RPMI8226 (cell line): ENCODE results near the gene SLC25A15.
"Not testable (repeated sequence)": the region's sequence is repeated elsewhere in the genome, so short reads cannot be mapped to it uniquely, and the experiment has no call there.

Experiments
- DNase-seq: peaks from one replicate; pipeline ENCODE4 v3.0.0-alpha.2; 2015

Gene SLC25A15

DNA sequence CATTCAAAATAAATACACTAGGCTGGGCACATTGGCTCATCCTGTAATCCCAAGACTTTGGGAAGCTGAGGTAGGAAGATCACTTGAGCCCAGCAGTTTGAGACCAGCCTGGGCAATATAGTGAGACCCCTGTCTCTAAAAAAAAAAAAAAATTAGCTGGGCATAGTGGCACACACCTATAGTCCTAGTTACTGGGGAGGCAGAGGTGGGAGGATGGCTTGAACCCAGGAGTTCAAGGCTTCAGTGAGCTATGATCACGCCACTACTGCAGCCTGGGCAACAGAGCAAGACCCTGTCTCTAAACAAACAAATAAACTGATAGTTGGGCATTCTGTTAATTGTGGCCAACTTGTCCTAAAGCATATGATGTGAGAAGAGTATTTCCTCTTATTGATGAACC is 6.4 kb upstream of the SLC25A15 start:
- not testable (repeated sequence) for DNase-seq

DNA sequence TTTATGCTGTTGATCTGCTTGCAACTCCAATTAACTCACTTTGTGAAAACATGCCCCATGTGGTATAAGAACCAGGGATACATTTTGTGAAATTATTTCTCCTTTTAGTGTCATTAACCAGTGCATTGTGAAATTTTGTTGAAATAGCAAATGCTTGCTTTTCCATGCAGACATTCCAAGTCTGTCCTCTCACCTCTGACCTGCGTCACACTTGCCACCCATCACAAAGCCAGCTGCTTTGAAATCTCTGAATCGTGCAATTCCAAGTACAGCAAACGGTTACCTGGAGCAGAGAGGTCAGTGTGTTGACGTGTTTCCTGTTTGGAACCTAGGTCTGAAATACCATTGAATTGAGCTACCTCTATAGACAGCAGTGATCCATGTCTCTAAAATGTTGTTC is 4.9 kb upstream of the SLC25A15 start:
- no peak for DNase-seq

DNA sequence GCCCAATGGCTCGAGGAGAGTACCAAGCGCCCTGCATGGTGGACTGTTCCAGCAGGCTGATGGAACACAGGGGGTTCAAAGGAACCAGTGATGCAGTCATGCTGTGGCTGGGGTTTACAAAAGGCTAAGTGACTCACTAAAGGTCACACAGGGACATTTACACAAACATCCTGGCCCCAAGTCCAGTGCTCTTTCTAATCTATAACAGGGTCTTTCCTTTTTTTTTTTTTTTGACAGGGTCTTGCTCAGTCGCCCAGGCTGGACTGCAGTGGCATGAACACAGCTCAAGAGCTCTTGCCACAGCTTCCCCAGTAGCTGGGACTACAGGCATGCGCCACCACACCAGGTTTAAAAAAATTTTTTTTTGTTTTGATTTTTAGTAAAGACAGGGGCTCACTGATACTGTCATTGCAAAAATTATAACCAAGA is 2.8 kb upstream of the SLC25A15 start:
- no peak for DNase-seq

DNA sequence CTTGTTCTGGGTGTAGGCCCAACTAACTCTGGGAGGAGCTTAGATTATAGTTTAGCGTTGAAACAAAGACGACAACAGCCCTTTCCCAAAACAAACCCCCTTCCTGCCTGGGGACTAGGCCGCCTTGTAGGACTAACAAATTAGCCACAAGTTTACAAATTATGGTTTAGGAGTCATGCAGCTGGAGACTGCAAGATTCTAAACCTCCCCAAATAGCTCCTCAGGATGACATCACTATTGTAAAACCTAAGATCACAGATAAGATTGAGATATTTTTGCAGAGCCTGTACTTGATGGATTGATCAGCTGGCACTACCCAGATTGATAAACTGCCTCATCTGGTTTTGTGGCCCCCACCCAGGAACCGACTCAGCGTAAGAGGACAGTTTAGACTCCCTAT is 2.3 kb upstream of the SLC25A15 start:
- no peak for DNase-seq

DNA sequence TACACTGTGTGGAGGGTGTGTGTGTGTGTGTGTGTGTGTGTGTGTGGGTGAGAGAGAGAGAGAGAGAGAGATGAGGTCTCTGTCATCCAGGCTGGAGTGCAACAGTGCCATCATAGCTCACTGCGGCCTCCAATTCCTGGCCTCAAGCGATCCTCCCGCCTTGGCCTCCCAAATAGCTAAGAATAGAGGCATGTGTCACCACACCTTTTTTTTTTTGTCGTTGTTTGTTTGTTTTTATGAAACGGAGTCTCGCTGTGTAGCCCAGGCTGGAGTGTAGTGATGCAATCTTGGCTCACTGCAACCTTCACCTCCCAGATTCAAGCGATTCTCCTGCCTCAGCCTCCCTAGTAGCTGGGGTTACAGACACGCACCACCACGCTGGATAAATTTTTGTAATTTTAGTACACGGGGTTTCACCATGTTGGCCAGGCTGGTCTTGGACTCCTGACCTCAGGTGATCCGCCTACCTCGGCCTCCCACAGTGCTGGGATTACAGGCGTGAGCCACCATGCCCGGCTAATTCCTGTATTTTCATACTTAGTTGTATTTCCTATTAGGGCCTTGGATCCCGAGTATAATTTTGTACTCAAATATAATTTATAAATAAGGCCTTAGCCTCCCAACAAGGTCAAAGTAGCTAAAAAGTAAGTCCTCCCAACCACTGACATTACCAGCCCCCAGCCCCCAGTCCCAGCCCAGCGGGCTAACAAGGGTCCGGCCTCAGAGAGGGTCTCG is 704 bp upstream of the SLC25A15 start:
- DNase-seq, result not testable (repeated sequence)

DNA sequence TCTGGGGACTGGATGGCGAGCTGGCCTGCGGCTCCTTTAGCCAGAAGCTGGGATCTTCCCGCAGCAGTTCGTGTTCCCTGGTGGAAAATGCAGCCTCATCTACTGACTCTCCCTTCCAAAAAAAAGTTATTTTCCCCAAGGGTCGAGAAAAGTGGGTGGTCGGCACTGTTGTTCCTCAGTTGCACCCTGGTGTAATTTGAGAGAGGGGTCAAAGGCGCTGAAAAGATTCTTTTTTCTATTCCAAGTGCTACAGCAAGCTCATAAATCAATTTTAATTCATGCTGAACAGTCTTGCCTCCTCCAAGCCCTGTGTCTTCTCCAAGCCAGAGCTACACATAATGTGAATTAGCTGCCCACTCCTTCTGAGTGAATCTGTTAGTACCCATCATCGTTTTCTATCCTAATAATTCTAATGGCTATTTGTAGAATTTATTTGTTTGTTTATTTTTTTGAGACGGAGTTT is 774 bp downstream of the SLC25A15 start:
- no peak for DNase-seq

DNA sequence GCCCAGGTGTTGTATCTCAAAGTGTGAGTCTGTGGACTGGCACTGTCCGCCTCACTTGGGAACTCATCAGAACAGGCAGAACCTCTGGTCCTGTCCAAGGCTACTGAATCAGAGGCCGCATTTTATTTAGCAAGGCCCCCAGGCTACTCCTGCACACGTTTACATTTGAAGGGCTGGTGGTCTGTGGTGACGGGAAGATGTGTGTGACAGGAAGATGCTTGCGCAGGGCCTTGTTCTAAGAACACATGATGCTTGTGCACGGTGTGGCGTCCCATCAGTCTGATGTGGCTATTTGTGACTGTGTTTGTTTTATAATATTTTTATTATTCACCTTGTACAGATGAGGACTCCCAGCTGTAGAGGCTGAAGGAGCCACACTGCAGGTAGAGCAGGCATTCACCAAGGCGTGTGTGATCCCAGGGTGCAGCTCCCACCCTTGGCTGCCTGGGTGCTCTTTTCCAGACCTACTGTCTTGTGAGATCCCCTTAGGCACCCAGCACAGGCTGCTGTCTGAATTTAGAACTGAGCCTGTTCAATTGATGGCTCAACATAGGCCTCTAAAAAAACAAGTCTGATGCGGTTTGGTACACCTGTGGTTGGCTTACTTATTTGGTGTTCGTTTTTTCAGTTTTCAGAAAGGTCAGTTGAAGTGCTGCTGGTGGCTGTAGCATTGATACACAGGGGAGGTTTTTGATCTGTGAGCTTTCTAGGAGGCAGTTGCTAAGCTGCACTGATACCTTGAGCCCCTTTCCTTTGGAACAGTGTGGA is 3.1 kb downstream of the SLC25A15 start:
- DNase-seq, result no peak

DNA sequence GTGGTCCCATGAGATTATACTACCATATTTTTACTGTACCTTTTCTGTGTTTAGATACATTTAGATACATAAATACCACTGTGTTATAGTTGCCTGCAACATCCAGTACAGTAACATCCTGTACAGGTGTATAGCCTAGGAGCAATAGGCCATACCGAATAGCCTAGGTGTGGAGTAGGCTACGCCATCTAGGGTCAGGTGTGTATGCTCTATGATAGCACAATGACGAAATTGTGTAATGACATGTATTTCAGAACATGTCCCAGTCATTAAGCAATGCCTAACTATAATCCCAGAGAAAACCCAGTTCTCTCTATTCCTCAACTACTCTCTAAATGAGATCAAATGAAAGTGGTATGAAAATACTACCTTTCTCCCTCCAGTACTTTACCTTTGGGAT is 3.9 kb downstream of the SLC25A15 start:
- no peak for DNase-seq

DNA sequence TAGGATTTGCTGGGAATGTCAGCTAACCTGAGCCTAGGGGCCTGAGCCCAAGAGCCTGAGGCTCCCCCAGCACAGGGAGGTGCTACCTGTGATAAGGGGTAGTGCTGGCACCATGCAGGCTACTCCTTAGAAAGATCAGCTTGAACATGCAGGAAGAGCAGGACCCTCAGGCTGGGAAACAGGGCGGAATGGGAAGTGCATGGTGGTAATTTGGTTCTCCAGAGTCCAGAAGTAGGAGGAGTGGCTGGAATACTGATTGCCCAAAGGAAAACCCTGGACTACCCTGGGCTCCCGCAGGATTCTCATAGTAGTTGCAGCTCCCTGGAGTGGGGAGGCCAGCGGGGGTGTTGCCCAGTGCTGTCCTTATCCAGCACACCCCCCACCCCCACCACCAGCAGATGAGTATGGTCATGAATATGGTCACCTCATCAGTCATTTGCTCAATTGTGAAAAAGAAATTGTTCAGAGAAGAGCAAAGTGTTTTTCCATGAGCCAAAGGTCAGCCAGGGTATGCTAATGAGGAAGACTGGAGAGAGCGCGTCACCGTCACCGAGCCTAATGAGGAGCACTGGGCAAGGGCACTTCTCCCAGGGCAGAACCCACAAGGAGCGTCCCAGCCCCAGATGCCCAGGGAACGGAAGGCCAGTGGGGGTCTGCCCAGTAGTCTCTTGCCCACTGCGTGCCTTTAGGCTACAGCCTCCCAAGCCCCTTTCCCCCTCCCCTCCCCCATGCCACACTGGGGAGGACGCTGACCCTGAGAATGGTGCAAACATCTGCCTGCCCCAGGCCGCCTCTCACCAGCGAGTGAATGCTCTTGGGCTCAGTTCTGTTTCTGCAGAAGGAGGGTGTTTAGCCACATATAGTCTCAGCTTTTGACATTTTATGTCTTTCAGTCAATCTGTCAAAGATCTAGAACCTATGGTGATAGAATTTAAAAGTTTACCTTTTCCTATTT is 5.3 kb downstream of the SLC25A15 start:
- no peak for DNase-seq

DNA sequence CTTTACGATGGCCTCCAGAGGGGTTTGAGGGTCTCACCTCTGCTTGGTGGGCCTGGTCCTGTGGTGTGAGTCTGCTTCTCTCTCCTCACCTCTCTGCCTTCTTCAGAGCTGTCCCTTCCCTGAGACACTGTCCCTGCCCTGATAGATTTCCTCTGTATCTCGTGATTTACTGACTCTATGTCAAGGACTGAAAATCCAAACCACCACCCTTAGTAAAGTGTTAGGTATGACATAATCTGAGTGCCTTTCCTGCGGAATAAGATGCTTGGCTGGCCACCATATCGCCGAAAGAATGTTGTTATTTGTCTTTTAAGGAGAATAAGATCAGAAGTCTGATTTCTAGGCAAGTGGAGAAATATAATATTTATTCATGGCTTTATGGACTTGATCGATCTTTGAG is 7.2 kb downstream of the SLC25A15 start:
- no peak for DNase-seq

DNA sequence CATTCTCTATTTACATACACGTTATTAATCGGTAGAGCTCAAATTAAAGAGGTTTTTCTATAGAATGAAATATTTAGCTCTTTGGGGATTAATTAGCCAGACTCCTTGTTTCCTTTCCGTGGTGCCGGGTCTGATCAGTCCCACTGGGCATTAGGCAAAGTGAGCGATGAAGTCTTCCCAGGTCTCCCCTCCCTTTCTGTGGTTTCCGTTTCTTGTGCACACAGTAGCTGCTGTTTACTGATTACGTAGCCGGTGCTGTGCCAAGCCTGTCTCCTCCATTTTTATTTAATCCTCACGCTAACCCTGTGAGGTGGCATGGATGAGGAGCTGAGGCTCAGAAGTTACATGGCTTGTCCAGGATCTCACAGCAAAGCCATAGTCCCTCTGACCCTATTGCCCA is 9.0 kb downstream of the SLC25A15 start:
- DNase-seq, result no peak

DNA sequence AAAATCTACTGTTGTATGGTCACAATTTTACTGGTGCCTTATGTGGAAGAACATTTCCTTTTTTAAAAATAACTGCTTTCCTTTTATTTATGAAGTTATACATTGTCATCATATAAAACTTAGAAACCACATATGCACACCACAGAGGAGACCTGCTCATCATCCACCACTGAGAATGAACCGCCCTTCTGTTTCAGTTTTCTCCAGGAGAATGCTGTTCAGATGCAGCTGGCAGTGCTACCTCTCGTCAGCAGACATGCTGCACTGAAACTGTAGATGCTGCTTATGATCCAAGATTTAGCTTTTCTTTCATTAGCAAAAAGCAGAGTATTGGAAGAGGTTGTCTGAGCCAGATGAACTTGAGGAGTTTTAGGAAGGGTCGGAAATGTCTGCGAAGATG is 10.1 kb downstream of the SLC25A15 start:
- DNase-seq, result no peak

DNA sequence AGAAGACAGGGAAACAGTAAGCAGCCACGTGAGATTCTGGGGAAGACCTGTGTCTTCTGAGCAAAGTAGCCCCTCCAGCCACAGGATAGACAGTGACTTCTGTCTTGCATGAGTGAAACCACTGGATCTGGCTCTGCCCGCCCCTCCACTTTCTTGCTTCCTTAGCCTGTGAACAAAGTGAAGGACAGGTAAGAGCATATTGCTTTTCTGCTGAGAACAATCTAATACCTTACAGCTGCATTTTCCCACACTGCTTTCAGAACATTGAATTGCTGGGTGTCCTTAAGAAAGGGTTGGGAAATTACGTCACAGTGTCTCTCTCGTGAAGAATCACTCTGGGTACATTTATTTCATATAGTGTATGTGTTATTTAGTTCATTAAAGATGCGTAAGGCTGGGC is 11.1 kb downstream of the SLC25A15 start:
- no peak for DNase-seq

DNA sequence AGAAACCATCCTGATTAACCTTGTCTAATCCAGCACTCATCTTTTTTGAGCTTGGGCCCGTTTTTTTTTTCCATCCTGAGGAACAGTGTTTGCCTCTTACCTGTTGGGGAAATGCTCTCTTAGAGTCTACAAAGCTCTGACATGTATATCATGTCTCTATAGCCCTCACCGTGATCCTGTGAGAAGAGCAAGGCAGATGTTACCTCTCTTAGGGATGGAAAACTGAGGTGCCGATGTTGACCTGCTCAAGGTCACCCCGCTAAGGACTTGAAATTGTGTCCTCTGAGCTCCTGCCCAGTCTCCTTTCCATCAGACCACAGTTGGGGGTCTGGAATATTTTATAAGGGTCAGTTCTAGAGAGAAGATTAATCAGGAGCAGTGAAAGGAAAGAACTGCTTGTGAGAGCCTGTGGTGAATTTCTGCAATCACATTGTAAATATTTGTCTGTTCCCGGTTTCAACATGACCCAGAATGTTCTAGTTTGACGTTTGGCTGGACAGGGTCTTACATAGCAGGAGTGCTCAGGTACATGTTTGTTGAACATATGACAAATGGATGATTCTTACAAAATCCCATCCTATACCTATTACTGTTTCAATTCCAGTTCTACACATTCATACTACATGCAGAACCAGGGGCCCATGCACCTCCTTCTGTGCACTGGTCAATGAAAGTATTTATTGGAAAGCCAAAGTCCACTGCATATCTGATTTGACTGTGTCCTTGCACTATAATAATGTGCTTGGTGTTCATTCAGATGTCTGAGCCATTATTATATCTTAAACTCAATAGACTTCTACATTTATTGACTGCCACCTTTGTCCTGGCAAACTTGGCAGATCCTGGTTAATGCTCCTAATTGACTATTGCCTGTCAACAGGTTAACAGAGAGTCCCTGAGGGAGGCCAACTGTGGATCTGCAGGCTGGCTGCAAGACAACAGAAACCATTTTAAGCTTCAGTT is 12.1 kb downstream of the SLC25A15 start:
- no peak for DNase-seq

DNA sequence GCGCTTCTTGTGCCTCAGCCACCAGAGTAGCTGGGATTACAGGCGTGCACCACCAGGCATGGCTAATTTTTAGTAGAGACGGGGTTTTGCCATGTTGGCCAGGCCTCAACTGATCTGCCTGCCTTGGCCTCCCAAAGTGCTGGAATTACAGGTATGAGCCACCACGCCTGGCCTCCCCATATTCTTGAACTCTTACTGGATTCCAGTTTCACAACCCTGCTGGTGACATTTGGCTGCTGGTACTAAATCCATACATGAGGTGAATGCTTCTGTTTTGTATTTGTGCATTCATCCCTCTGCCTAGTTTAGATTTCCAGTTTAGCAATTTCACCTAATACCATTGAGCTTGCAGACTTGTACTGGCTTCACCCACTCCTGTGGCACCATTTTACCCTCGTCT is 13.9 kb downstream of the SLC25A15 start:
- no peak for DNase-seq

DNA sequence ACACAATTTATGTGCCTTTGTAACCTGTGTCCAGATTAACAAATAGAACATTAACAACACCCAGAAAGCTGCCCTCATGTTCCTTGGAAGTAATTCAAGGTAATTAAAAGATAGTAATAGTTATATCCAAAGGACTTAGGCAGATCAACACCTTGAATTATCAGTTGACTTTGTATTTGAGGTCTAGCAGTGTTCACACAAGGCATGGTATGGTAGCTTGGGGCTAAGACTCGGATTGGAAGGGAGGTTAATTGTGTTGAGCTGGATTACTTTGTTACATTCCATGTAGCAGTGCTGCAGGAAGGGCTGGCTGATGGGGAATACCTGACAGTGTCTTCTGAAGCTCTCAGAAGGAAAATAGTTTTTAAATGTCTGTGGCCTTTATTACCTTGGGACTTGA is 16.8 kb downstream of the SLC25A15 start:
- no peak for DNase-seq

DNA sequence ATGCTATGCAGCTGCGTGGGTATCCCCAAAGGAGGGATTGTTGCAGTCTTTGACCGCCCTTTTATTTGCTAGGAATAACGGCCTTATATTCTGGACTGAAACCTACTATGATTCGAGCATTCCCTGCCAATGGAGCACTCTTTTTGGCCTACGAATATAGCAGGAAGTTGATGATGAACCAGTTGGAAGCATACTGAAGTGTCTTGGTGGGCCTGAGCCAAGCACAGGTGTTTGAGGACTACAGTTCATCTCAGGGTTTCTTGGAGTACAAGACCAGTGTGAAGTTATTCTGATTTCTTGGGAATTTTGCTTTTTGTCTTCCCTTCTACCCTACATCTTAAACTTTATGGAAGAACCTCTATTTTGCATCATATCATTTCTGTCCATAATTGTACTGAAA is 20.1 kb downstream of the SLC25A15 start:
- DNase-seq, result no peak

DNA sequence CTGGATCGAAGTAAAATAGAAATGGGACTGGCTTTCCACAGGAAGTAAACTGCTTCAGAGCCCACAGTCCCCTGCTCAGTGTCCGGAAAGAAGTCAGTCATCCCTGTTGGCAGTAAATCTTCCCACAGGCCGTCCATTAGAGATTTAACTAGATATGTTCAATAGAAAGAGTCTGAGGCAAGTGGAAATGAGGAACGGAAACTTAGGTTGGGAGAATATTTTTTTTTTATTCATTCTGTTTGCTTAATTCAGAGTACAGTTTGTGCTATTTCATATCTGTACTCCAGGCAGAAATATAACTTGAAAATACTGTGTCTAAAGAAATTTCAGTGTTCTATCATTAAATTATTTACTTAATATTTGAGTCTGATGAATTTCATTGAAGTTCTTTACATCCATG is 22.7 kb downstream of the SLC25A15 start:
- DNase-seq, result no peak

DNA sequence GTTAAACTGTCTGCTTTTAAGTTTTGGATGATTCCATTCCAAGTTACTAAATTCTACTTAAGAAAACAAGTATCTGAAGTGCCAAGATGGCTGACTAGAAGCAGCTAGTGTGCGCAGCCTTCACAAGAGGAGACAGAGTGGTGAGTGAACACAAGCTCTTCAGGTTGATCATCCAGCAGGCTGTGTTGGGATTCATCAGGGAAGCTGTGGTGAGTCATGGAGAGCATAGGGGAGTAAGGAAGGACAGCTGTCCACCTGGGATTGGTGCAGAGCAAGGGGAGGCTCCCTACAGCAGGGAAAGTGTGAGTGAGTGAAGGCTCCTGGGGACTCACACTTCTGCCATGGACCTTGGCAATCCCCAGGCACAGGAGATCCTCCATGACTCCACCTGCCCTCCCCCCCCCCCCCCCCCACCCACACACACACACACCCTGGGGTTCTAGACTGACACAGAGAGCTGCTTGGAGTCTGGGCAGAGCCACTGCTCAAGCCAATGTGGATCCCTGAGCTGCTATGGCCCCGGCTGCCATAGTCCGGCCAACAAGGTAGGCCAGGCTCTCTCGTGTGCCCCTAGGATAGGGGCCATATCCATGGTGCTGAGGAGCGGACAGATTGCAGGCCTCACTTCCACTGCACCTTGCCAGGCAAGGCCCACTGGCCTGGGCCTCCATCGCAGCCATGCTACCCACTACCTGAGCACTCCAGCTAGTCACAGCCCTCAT is 23.5 kb downstream of the SLC25A15 start:
- DNase-seq, result no peak

DNA sequence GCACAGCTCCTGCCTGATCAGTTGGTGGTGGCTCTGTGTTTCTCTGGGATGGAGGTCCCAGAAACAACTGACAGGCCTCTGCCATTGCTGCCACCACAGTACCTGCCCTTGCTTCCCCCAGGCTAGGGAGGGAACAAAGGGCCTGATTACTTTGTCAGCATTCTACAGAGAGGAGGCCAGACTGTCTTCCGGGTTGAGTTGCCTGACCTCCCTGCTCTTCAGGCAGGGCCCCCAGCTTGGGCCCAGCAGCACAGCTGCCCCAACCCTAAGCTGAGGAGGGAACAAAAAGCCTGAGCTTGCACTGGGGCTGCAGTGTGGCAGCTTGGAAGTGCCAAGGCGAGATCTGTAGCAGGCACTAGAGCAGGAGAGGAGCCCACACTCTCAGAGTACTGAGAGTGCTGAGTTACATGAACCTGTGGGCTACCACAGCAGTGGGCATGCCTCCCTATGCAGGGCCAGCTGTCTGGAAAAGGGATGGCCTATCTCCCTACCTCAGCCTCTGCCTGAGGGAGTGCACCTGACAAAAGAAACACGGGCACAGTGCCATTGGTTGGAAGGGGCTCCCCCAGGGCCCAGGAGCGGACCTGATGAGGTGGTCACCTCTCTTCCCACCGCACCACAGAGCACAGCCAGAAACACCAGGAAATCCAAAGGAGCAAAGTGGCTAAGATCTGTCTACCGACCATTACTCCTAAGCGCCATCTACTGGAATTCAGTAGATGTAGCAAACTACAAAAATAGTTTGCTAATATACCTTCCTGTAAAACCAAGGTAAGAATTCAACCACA is 24.4 kb downstream of the SLC25A15 start:
- peak; percentile 39 for DNase-seq

DNA sequence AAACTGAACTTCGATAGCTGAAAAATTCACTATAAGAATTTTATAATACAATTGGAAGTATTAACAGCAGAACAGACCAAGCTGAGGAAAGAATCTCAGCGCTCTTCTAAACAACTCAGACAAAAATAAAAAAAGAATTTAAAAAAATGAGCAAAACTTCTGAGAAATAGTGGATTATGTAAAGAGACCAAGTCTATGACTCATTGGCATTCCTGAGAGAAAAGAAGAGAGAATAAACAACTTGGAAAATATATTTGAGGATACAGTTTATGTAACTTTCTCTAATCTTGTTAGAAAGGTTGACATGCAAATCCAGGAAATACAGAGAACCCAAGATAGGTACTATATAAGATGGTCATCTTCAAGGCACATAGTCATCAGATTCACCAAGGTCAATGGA is 25.4 kb downstream of the SLC25A15 start:
- no peak for DNase-seq
